NCI-H526 treated with DMSO at 0.1 percent for 48 hours (cell line): Measurements from ENCODE around the gene ZSCAN20.

Source experiments
- DNase-seq: peaks from one replicate; lab custom pipeline; 2025; lab: John Stamatoyannopoulos, UW

ZSCAN20 gene

DNA sequence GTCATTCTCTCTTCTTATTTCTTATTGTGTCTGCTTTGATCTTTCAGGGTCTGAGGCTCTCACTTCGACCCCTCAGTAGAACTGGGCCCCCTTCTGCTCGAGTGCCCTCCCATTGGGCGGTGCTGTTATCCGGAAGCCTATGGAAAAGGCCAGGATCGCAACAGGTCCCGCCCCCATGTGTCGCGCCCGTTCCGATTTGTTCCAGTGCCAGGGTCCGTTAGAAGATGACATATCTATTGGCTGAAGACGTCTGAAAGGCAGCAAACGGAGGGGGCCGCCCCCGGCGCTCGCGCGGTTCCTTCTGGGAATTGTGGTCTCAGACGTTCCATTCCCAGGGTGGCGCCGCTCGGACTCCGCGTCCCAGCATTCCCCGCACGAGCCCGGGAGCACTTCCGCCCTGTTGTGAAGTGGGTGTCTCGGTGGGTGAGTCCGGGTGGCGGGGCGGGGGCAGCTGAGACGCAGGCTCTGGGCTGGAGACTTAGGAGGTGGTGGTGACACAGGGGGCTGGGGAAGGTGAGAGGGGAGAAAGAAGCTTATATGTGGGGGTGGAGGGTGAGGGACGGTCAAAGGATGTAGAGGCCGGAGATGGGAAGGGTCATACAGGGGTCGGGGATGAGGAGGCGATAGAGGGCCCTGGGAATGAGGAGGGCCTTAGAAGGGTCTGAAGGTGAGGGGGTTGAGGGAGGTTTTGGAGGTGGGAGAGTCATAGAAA lies at the start of gene ZSCAN20:
ZSCAN20 (plus strand) TSS at position 377 of the 712 bp plus-strand sequence. CDS start 6,644 bp downstream, outside the sequence.
- DNase-seq, result peak; percentile 97

DNA sequence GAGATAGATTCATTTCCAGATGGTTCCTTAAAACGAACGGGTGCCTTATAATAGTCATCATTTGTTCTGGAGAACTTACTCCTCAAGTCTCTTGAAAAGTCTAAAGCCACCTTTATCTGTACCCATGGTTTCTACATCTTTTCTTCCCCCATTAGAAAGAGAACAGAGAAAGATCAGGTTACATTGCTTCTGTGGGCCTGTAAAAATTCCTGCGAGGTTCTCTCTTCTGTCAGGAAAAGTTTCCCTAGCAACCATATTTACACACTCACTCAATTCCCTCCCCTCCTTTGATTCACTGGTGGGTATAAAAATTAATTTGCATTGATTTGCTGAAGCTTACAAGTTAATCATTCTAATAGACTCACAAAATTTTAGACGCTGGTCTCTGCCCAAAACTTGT lies 48.2 kb upstream of the ZSCAN20 start:
- peak; percentile 89 for DNase-seq

DNA sequence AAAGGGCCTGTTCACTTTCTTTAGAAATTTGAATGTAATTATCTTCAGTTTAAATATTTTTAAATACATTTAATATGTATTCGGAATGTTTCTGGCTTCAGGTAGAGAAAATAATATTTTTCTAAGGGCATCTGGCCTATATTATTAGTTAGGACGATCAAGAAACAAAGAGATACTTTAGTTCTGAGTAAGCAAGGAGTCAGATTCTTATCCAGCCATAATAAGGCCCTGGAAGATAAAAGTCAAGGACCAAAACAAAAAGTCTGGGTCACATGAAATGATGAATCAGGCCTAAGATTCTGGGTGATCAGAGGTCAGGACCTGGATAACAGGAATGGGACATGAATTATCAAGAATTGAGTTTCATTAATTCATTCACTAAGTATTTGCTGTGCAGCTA lies 47.8 kb upstream of the ZSCAN20 start:
- no peak for DNase-seq

DNA sequence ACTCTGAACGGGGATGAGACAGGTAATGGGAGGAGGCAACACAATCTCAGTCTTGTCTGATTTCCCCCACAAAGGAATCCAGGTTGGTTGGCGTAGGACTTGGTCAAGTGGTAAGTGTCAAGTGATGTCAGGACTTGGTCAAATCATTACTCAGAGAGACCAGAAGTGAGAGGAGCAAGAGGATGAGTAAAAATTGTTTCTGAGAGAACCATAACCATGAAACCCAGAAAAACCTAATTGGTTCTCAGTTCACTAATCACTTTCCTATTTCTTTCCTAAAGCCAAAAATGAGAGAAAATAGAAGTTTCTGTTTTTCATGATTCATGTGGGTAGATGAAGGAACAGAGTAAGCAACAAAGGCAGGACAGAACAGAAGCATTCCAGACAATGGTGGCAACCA lies 46.5 kb upstream of the ZSCAN20 start:
- DNase-seq, result no peak

DNA sequence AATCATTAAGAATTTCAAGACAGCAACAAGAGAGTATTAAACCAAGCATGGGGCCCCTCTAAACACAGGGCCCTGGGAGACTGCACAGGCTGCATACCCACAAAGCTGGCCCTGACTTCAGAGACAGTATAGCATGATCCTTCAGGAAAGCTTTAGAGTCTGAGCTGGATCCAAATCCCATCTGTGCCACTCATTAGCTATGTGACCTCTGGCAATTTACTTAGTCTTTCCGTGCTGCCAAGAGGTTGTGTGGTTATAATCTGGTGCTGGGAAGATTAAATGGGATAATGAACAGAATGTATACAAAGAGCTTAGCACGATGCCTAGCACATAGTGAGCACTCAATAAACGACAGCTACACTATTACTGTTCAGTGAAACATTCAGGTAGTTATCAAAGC lies 45.5 kb upstream of the ZSCAN20 start:
- DNase-seq, result no peak

DNA sequence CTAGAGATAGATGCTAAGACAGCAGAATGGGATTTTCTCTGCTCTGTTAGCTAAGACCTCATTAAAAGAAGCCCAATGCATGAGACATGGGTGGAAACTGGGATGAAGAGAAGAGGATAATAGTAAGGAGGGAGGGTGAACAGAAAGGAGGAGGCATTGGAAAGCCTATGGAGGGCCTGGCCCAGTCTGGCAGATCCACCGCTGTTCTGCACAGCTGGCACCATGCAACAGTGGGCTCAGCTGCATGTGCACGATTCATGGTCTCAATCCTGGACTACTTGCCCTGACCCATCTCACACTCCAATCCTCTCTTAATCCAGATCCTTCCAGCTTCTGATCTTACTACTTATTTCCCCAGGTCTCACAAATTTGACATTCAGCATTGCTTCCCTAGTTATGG lies 43.8 kb upstream of the ZSCAN20 start:
- no peak for DNase-seq

DNA sequence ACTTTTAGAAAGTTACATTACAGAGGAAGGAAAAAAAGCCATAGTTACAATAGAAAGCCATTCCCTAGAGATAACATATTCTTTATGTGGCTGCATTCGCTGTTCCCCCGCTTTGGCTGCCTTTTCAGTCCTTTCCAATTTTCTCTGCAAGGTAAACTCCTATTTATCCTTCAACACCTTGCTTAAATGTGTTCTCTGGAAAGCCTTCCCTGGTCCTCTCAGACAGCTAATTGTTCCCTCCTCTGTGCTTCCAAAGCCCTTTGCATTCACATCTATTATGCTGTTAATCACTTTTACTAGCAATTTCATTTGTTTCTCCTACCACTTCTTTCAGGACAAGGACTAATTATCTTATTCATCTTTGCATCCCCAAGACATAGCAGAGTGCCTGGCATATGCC lies 43.1 kb upstream of the ZSCAN20 start:
- DNase-seq, result no peak

DNA sequence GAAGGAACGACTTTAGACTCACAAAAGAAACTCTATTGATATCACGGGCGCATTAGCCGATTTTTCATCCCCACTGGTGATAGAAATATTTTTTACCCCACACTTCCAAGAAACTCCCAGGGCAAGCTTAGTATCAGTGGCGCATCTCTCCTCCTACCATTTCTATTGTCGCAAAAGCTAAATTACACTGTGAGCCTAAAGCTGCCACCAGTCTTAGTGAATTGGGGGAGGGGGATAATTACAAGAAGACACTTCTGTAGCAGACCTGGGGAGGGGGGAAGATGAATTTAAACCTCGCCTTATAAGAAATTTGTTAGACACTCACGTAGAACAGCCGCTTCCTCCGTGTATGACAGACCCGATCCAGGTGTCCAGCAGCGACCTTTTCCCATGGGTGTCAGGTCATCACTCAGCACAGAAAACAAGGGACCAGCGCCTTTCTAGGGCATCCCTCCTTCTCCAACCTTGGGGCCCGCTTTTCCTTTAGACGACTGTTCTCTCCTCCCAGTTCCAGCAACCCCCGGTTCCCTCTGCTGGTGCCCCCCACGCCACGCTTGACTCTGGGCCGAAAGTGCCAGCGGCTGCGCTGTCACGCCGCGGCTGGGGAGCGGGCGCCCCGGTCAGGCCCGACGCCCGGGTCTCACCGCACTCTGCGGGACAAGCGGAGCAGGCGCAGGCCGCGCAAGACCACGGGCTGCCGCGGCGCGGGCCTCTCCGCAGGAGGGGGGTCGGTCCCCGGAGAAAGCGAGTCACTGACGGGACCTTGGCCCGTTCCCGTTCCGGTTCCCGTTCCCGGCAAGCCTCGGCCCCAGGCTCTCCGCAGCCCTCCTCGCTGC lies 42.4 kb upstream of the ZSCAN20 start:
- no peak for DNase-seq

DNA sequence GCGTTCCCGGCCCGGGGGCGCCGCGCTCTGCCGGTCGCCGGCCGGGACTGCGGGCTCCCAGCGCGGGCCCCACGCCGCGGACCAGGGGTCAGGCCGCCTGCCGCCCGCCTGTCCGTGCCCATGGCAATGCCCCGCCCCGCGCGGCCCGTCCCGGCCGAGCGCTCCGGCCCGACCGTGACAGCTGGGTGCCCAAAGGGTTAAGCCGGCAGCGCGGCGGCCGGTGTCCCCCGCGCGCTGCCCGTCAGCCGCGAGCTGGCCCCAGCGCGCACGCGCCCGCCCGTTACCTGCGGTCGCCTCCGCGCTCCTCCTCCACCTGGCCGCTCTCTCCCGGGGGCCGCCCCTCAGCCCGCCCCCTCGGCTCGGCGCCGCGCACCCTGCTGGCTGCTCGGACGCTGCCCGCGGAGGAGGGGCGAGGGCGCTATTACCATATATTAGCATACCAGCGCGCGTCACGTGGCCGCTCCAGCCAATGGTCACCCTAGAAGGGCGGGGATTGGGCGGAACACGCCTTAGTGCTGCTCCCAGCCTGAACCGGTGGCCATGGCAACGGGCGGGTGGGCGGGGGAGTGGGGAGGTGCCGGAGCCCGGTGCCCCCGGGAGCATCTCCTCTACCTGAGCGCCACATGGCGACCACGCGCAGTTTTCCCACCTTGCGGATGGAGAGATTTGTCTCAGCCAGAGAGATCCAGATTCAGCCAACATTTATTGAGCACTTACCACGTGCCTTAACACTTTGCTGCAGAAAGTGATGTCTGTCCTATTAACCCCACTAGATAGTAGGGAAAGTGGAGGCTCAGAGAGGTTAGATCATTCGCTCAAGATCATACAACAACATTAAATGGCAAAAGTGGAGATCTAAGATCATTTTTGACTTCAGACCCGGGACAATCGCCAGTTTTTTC lies 41.5 kb upstream of the ZSCAN20 start, which contains the start of gene PHC2:
PHC2 (minus strand) TSS at position 404 of the 902 bp plus-strand sequence. CDS start 55,556 bp downstream, outside the sequence.
- DNase-seq, result peak; percentile 94

DNA sequence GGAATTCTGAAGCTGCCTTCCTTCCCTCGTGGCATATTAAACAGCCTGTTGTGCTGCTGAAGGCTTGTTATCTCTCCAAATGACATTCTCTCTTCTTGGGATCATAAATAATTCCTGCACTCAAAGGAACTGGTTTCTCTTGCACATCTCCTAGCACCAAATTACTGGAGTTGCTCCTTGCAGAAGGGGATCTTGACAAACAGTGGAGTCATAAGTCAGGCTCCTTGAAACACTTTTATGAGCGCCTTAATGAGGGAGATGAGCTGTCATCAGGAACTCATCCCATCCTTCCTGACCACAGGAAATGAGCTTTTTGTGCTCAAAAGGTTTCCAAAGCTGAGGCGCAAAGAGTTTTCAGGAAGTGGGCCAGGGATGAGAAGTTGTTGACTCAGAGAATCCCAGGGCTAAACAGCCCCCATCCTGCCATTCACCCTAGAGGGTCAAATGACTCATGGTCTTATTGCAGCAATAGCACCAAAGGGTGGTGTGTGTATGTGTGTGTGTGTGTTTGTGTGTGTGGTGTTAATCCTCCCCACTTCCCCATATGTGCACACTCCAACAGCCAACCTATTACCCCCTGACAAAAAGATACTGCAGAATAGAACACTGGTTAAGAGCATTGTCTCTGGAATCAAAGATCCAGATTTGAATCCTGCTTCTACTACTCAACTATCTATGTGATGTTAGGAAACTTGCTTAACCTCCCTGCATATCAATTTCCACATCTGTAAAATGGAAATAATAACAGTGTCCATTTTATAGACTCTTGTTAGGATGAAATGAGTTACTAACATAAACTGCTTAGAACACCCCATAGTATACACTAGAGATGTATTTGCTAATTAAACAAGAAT lies 38.7 kb upstream of the ZSCAN20 start:
- no peak for DNase-seq

DNA sequence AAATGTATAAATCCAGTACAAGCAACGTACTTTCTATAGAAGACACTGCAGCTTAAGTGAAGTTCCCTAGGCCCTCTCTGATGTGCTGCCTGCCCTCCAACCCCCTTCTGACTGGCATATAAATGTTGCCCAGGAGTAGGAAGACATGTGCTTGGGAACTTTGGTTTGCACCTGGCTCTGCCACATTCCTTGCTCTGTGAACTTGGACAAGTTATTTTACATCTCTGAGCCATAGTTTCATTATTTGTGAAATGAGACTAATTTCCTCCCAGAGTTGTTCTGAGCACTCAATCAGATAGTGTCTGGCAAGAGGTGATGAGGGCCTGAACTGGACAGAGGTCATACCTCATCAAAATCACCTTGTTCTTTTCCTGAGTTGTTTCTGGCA lies 38.1 kb upstream of the ZSCAN20 start:
- DNase-seq, result no peak

DNA sequence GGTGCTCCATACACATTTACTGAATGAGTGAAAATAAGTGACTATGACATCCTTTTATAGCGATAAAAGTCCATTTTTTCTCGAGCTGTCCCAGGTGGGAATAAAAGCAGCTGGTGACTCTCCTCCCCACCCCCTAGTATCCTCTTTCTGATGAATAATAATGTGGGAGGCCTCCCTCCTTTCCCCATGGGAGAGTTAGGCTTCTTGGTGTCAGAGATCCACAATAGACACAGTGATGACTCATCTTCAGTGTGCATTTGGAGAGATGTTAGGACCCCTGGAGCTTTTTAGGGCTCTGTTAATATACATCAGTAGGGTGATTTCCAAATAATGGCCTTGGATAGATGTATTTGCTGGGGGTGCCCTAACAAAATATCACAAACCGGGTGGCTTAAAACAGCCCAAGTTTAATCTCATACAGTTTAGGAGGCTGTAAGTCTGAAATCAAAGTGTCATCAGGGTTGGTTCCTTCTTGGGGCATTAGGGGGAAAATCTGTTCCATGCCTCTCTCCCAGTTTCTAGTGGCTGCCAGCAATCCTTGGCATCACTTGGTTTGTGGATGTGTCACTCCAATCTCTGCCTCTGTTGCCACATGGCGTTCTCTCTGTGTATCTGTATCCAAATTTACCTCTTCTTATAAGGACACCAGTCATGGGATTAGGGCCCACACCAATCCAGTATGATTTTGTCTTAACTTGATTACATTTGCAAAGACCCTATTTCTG lies 37.2 kb upstream of the ZSCAN20 start:
- DNase-seq, result no peak

DNA sequence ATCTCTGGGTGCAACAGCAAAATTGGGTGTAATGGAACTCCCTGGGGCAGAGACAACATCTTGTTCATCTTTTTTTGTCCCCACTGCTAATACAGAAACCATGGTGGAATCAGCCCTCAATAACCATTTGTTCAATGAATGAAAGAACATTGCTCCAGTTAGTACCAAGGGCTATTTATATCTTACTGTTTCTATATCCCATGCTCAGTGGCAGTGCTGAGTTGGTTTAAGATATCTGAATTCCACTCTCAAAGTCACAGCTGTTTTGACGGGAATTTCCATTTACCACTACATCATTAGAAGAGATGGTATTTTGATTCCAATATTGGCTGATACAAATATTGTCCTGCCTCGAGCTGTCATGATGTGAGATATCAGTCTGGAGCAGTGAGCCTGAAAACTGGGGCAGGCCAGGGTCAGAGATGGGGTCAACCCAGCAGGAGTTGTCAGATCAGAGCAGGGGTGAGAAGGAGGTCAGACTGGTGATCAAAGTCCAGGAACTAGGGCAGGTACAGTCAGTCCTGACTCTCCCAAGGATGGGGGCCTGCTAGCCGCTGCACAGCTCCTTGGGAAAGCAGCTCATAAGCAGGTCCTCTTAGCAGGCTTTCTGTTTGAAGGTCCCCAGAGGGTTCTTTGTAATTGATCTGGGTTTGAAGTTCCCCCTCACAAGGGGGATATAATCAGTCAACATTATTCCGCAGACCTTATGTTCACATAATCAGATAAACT lies 35.7 kb upstream of the ZSCAN20 start:
- no peak for DNase-seq

DNA sequence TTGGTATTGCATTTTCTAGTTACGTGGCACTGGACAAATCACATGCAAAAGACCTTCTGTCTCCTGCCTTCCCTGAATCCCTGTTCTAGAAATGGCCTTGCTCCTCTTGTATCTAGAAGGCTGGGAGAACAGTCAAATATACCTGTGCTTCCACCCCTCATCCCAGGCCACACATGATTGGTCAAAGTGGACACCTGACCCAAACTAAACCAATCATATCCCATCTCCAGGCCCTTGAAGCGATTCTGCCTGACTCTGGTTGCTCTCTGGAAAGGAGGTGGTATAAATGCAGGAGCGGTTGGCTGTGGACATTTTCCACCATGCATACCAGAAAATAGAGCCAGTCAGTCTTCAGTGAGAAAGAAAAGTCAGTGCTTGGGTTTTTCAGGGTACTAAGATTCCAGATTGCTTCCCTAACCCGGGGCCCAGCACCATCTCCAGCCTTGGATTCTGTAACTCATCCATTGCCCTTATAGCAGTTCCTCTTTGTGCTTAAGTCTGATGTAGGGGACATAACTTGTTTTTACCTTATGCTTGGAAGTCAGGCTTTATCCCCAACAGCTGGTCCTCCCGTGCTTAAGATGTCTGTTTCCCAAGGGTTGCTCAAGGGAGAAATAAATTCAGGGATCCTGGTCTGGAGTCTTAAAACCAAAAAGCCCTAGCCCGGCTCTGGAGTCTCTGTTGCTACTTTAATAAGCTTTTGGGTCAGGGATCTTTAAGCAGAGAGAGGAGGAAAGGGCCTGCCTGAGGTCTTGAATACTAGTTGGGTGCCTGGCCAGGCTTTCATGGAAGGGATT lies 33.9 kb upstream of the ZSCAN20 start:
- no peak for DNase-seq

DNA sequence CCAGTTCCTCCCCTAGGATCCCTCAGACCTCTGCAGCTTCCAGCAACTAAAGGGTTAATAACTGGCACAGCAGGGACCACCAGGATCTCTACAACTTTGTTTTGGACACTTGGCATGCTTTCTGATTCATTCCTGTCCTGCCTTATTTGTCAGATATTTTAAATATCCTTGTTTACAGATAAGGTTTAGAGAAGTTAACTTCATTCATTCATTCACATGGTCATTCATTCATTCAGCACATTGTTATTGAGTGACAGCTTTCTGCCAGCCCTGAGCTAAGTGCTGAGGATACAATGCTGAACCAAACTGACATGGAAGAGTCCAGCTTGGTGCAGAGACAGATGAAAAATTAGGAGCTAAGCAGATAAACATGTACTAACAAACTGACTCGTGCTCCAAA lies 32.8 kb upstream of the ZSCAN20 start:
- DNase-seq, result no peak

DNA sequence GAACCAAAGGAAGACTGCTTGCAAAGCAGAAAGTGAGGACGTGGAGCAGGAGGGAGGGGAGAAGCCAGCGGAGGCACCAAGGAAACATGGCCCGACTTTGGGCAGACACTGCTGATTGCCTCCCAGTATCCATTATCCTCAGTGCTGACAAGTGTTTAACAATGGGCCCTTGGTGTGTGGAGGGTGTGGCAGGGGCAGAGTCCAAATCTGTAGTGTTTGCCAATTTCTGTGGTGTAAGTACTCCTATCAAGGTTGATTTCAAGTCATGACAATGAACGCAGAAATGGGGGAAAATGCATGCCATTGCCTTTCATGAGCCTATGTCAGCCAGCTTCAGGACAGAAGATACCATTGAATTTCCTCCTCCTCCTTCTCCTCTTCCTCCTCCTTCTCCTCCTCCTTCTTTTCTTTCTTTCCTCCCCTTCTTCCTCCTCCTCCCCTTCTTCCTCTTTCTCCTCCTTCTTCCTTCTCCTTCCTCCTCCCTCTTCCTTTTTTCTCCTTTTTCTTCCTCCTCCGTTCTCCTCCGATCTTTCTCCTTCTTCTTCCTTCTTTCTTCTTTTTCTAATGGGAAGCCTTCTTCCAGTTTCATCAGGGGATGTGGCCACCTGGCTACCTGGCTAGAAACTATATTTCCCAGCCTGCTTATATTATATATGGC lies 31.2 kb upstream of the ZSCAN20 start:
- no peak for DNase-seq

DNA sequence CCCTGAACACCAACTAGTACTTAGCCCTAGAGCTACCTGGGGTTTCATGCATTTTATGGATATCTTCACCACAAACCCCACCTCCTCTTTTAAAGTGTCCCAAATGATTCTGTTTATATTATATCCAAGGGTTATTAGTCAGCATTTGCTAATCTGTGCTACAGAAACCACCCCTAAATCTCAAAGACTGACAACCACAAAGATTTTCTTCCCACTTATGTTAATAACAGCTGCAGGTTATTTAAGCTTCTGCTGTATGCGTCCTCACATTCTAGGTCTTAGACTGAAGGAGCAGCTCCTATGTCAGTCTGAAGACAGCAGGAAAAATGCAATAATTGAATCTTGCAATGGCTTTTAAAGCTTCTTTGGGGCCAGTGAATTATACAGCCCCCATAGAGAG lies 30.3 kb upstream of the ZSCAN20 start:
- no peak for DNase-seq

DNA sequence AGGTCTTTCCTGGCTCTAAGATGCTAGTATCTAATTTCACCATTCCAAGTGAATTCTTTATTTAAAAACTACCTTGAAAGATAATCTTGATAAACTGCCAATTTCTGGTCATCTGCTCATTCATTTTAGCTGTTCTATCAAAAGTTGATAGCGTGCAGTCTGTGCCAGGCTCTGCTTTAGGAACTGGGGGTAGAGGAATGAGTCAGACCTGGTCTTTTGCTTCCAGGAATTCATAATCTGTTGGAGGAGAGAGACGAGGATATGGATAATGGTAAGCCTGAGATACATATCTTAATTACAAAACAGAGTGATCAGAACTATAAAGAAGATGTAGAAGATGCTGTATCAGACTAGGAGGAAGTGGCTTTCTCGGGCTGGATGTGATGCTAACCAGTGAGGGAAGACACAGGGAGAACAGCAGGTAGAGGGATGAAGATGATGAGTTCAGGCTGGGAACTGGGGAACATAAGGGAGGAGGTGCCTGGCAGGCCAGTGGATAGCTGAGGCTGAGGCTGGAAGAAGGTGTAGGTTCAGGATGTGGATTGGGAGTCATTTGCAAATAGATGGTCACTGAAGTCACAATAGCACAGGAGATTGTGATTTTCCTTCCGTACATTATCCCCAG lies 29.3 kb upstream of the ZSCAN20 start:
- no peak for DNase-seq
